Endodermal cell (in vitro differentiated cells): ENCODE results near the gene NETO1. TPM values are rescaled to one million over a fixed set of nuclear protein-coding genes. Genes with fewer than 3 reads are reported as not detected.

ENCODE experiments used
- DNase-seq: peaks from one replicate; pipeline ENCODE4 v3.0.0-alpha.2; 2017
- H3K27ac ChIP-seq: 2 replicates; pipeline ENCODE4 v1.5.1; 2013; ENCODE audit warnings: mild to moderate bottlenecking, low read depth, low read length, moderate library complexity
- H3K27me3 ChIP-seq: 2 replicates; pipeline ENCODE4 v1.6.1; 2013; ENCODE audit warnings: mild to moderate bottlenecking, low read length, moderate library complexity; ENCODE audit not compliant: insufficient read depth, control insufficient read depth, poor library complexity, severe bottlenecking
- H3K36me3 ChIP-seq: 2 replicates; pipeline ENCODE4 v1.7.0; 2013; ENCODE audit warnings: mild to moderate bottlenecking, low read length, moderate library complexity; ENCODE audit not compliant: control insufficient read depth, insufficient read depth
- H3K4me1 ChIP-seq: one replicate; pipeline ENCODE4 v1.7.0; 2013; ENCODE audit warnings: low read length; ENCODE audit not compliant: control insufficient read depth, insufficient read depth
- H3K4me3 ChIP-seq: 2 replicates; pipeline ENCODE4 v1.5.1; 2013; ENCODE audit warnings: mild to moderate bottlenecking, low read length, moderate library complexity
- H3K9ac ChIP-seq: 2 replicates; pipeline ENCODE4 v1.6.1; 2013; ENCODE audit warnings: mild to moderate bottlenecking, low read length, moderate library complexity; ENCODE audit not compliant: poor library complexity, severe bottlenecking; ENCODE audit errors: extremely low read depth
- H3K9me3 ChIP-seq: 2 replicates; pipeline ENCODE4 v1.6.1; 2013; ENCODE audit warnings: mild to moderate bottlenecking, low read length, moderate library complexity; ENCODE audit not compliant: control insufficient read depth
- H3K27ac Mint-ChIP-seq: 2 replicates; pipeline ENCODE4 v1.8.0; 2020; ENCODE audit warnings: mixed read lengths
- H3K27me3 Mint-ChIP-seq: 2 replicates; pipeline ENCODE4 v1.8.0; 2021; ENCODE audit warnings: mild to moderate bottlenecking, mixed read lengths; ENCODE audit not compliant: insufficient read depth
- H3K36me3 Mint-ChIP-seq: 2 replicates; pipeline ENCODE4 v1.8.0; 2020; ENCODE audit warnings: low read depth, mixed read lengths
- H3K4me1 Mint-ChIP-seq: 2 replicates; pipeline ENCODE4 v1.8.0; 2020; ENCODE audit warnings: mixed read lengths
- H3K4me3 Mint-ChIP-seq: 2 replicates; pipeline ENCODE4 v1.8.0; 2020; ENCODE audit warnings: mild to moderate bottlenecking, moderate library complexity, mixed read lengths
- H3K9me3 Mint-ChIP-seq: 2 replicates; pipeline ENCODE4 v1.8.0; 2020; ENCODE audit warnings: mild to moderate bottlenecking, mixed read lengths
- WGBS, 2 experiments: methylation state at CpG; one replicate each; pipeline versions ENCODE4 v1.1.5 to v1.1.7; 2013; ENCODE audit warnings: missing lambda C conversion rate in 2 of 2, mixed read lengths in 1 of 2; ENCODE audit not compliant: insufficient coverage in 1 of 2, insufficient read length in 1 of 2; 5-methylcytosine and 5-hydroxymethylcytosine counted together
- total RNA-seq, 2 donors: library from RNA; stranded (reverse); fragmentation: NEBNext Ultra II Directional in 1 of 2; extraction: Animal tissue kit (Norgen Biotek cat#: 25700) in 1 of 2; gene quantifications; 2 replicates in 1 of 2; 3 replicates in 1 of 2; pipeline ENCODE4 v1.2.1, GENCODE V29; 2021
- TF ChIP-seq, protein P1 (sequence below): fragments of 200-600 bp; sonication (generic); conservative IDR thresholded peaks from 2 replicates; pipeline ENCODE4 v1.5.0; 2021; ENCODE audit warnings: antibody characterized with exemption, mild to moderate bottlenecking

Gene NETO1
- total RNA-seq, 2 donors from 2014 or later: 4.2 to 6.5 TPM

DNA sequence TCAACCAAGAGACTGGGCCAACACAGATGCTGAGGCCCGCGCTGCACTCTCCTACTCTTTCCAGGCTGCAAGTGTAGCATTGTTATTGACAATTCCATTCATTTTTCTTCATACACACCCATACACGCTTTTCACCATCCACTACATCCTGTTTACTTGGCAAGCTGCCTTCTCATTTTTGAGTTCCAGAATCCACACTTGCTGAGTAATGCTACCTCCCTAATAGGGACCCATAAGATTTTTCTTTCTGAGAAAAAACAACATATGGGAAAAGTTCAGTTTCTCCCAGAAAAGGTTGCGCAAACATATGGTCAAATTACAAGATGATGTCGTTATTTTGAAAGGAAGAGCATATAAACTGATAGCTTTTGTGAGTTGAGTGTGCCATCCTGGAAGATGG is 3.3 kb upstream of the NETO1 start:
- H3K9me3 ChIP-seq: no peaks in the 10 kb centered on the region
- H3K4me1 ChIP-seq: no peaks in the 10 kb centered on the region
- no peak overlapping the region for H3K4me3 Mint-ChIP-seq
- peaks cover 49% of the 10 kb centered on the region for H3K27me3 ChIP-seq
- H3K27ac Mint-ChIP-seq: no peak overlapping the region
- 78 to 90% methylated on average over 3 to 5 of the region's 5 CpGs for WGBS, 2 experiments
- no peaks in the 10 kb centered on the region for H3K36me3 Mint-ChIP-seq
- H3K9ac ChIP-seq: no peak overlapping the region
- peaks cover 49% of the 10 kb centered on the region for H3K27me3 Mint-ChIP-seq
- H3K4me1 Mint-ChIP-seq: peaks cover 10% of the 10 kb centered on the region
- H3K36me3 ChIP-seq: no peaks in the 10 kb centered on the region
- H3K9me3 Mint-ChIP-seq: no peaks in the 10 kb centered on the region
- H3K4me3 ChIP-seq: no peak overlapping the region
- no peak overlapping the region for H3K27ac ChIP-seq
- DNase-seq: no peak
- TF ChIP-seq, protein P1, sequence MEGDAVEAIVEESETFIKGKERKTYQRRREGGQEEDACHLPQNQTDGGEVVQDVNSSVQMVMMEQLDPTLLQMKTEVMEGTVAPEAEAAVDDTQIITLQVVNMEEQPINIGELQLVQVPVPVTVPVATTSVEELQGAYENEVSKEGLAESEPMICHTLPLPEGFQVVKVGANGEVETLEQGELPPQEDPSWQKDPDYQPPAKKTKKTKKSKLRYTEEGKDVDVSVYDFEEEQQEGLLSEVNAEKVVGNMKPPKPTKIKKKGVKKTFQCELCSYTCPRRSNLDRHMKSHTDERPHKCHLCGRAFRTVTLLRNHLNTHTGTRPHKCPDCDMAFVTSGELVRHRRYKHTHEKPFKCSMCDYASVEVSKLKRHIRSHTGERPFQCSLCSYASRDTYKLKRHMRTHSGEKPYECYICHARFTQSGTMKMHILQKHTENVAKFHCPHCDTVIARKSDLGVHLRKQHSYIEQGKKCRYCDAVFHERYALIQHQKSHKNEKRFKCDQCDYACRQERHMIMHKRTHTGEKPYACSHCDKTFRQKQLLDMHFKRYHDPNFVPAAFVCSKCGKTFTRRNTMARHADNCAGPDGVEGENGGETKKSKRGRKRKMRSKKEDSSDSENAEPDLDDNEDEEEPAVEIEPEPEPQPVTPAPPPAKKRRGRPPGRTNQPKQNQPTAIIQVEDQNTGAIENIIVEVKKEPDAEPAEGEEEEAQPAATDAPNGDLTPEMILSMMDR: no peak

DNA sequence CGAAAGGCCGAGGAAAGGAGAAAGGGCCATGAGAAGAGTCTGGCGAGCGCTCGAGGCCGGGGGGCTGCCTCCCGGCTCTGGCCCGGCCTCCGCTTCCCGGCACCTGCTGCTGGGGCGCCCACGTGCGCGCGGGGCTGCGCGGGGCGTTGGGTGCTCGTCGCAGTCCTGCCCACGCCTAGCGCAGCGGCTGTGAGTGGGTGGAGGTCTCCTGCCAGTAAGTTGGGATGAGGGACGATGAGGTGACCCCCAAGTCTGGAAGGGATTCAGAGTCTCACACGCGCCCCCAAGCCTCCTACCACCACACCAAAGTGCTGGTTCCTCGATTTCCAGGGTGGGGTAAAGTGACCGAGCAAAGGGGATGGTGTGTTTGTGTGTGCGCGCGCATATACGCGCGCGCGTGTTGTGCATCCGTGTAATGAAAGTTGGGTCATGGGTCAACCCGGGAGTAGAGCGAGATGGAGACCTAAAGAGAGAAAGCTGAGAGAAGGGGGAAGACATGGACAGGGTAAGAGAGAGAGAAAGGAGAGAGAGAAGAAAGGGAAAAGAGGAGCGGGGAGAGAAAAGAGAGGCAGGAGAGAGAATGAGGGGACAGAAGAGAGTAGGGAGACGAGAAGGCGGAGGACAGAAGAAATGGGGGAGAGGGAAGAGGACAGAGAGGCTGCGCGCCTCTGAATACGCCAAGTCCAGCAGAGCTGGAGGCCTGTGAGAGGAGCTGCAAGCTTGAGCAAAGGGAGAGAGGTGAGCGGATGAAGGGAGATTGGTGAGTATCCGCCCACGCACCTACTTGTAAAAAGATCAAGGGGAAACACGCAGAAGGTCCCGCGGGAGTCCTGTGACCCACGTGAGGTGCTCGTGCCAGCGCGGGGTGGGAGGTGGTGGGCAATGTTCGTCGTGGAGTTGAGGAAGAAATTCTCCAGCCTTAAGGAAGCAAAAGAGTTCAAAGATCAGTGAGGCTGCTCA is 1.7 kb upstream of the NETO1 start:
- H3K4me3 ChIP-seq: peak overlapping the region; percentile 77
- Mint-ChIP-seq H3K27me3 (peaks cover 61% of the 10 kb centered on the region), H3K4me1 (peaks cover 10% of the 10 kb centered on the region), H3K27ac (no peak overlapping the region), H3K4me3 (peak overlapping the region; percentile 50), H3K36me3 (no peaks in the 10 kb centered on the region), H3K9me3 (no peaks in the 10 kb centered on the region)
- peaks cover 65% of the 10 kb centered on the region for H3K27me3 ChIP-seq
- H3K9me3 ChIP-seq: no peaks in the 10 kb centered on the region
- H3K4me1 ChIP-seq: no peaks in the 10 kb centered on the region
- H3K36me3 ChIP-seq: no peaks in the 10 kb centered on the region
- WGBS, 2 experiments: 8 to 21% methylated on average over 13 to 55 of the region's 57 CpGs
- TF ChIP-seq, protein P1: no peak
- DNase-seq: peak; percentile 61
- H3K9ac ChIP-seq: no peak overlapping the region
- H3K27ac ChIP-seq: no peak overlapping the region

DNA sequence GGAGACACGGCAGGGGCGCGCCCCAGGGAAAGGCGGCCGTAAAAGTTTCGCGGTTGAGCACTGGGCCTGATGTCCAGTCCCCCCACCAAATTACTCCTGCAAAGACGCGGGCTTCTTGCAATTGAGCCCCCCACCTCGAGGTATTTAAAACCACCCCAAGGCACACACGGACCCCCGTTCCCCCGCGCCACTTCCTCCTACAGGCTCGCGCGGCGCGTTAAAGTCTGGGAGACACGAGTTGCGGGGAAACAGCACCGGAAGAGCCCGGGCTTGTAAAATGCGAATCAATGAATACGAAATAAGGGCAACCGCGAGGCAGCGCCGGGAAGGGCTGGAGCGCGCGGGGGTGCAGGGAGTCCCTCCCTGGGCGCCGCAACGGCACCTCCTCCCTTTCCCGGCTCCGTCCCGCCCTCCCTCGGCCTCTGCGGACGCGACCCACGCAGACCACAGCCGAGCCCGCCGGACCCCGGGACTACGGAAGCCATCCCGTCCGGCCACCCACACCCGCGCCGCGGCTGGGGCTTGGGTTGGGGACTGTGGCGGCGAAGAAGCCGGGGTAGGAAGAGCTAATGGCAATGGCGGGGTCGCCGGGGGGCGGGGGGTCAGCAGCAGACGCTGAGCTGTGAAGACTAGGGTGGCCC is 918 bp upstream of the NETO1 start:
- no peaks in the 10 kb centered on the region for H3K9me3 Mint-ChIP-seq
- Histone ChIP-seq H3K9me3 (no peaks in the 10 kb centered on the region), H3K9ac (no peak overlapping the region), H3K4me1 (no peaks in the 10 kb centered on the region), H3K4me3 (peak overlapping the region; percentile 77), H3K27ac (no peak overlapping the region), H3K36me3 (no peaks in the 10 kb centered on the region), H3K27me3 (peaks cover 68% of the 10 kb centered on the region)
- WGBS, 2 experiments: 0% methylated on average over 4 to 62 of the region's 62 CpGs
- H3K36me3 Mint-ChIP-seq: no peaks in the 10 kb centered on the region
- peaks cover 10% of the 10 kb centered on the region for H3K4me1 Mint-ChIP-seq
- H3K4me3 Mint-ChIP-seq: peak overlapping the region; percentile 50
- TF ChIP-seq, protein P1: no peak
- H3K27me3 Mint-ChIP-seq: peaks cover 61% of the 10 kb centered on the region
- H3K27ac Mint-ChIP-seq: no peak overlapping the region
- peak; percentile 65 for DNase-seq
